HepG2 (cell line): Measurements from ENCODE around the gene PAQR5. TPM values are rescaled to one million over a fixed set of nuclear protein-coding genes. Genes with fewer than 3 reads are reported as not detected.
A peak's percentile ranks its signal among the peaks of the same experiment; 100 is the strongest.

ENCODE experiments used
- ATAC-seq: fragments of 200-7000 bp; cut with Tn5 transposase; 3 replicates; pipeline ENCODE4 v1.9.1; 2020; ENCODE audit warnings: mild to moderate bottlenecking, moderate library complexity
- BruUV-seq: library from RNA; stranded (reverse); fragments of 400-500 nt; replicated peaks from 2 replicates; lab custom pipeline; 2021; lab: Mats Ljungman, UMichigan
- CTCF ChIA-PET: fragments of 300-600 bp; formaldehyde crosslinking; extraction: SDS; loops from one replicate; lab custom pipeline; 2021; ENCODE audit warnings: low total read pairs, inconsistent platforms, low intra/inter-chr PET ratio; lab: Yijun Ruan, JAX
- POLR2A ChIA-PET: fragments of 350-600 bp; sonication (Branson Sonifier 250); formaldehyde crosslinking; loops from one replicate; lab custom pipeline; 2020; ENCODE audit warnings: antibody characterized with exemption, inconsistent platforms; lab: Yijun Ruan, JAX
- DNase-seq: peaks from one replicate; pipeline ENCODE4 v3.0.0-alpha.2; 2015; ENCODE audit warnings: low spot score
- FAIRE-seq: peaks from 3 replicates; lab custom pipeline; 2011; peaks lifted over from hg19 to GRCh38; lab: Jason Lieb, UNC
- H2AFZ ChIP-seq: one replicate; pipeline ENCODE4 v1.6.1; 2011; ENCODE audit warnings: low read length, inconsistent platforms
- H3K27ac ChIP-seq: fragments of 300-600 bp; 3 replicates; pipeline ENCODE4 v1.8.0; 2011; ENCODE audit warnings: mixed run types, mild to moderate bottlenecking, mixed read lengths, low read length, inconsistent platforms; ENCODE audit not compliant: insufficient read depth; ENCODE audit errors: extremely low read length
- H3K27me3 ChIP-seq, 2 experiments: fragments of 200-600 bp in 1 of 2; 2 replicates in 1 of 2; 3 replicates in 1 of 2; pipeline versions ENCODE4 v1.6.0 to v1.8.0; 2011; ENCODE audit warnings: low read length in 2 of 2, mild to moderate bottlenecking in 2 of 2, moderate library complexity in 2 of 2, inconsistent platforms in 1 of 2; ENCODE audit not compliant: insufficient read depth in 2 of 2, control insufficient read depth in 1 of 2
- H3K36me3 ChIP-seq, 2 experiments: fragments of 200-600 bp in 1 of 2; replicated peaks in 1 of 2; 2 replicates in 1 of 2; 3 replicates in 1 of 2; pipeline versions ENCODE4 v1.5.1 to v1.8.0; 2011; ENCODE audit warnings: low read length in 2 of 2, inconsistent platforms in 1 of 2; ENCODE audit not compliant: insufficient read depth in 2 of 2, control insufficient read depth in 1 of 2
- H3K4me1 ChIP-seq: 2 replicates; pipeline ENCODE4 v1.5.1; 2012; ENCODE audit warnings: low read length, inconsistent platforms; ENCODE audit not compliant: insufficient read depth
- H3K4me2 ChIP-seq: 2 replicates; pipeline ENCODE4 v1.6.0; 2011; ENCODE audit warnings: low read depth, low read length, inconsistent platforms
- H3K4me3 ChIP-seq, 3 experiments: fragments of 200-600 bp in 1 of 3; sonication (generic), shearing (Covaris generic) in 1 of 3; replicated peaks in 1 of 3; 2 replicates each; pipeline ENCODE4 v1.5.1; 2011 to 2016; ENCODE audit warnings: low read length in 3 of 3, inconsistent platforms in 2 of 3, low read depth in 2 of 3, mild to moderate bottlenecking in 2 of 3, control low read depth in 1 of 3, mixed read lengths in 1 of 3; ENCODE audit not compliant: insufficient read depth in 1 of 3
- H3K79me2 ChIP-seq: one replicate; pipeline ENCODE4 v1.6.1; 2011; ENCODE audit warnings: low read length, inconsistent platforms; ENCODE audit not compliant: insufficient read depth
- H3K9ac ChIP-seq: 2 replicates; pipeline ENCODE4 v1.6.0; 2011; ENCODE audit warnings: mild to moderate bottlenecking, low read depth, low read length, inconsistent platforms; ENCODE audit not compliant: insufficient read depth
- H3K9me3 ChIP-seq: 2 replicates; pipeline ENCODE4 v1.5.1; 2012; ENCODE audit warnings: mild to moderate bottlenecking, low read length
- H4K20me1 ChIP-seq: 2 replicates; pipeline ENCODE4 v1.6.0; 2011; ENCODE audit warnings: inconsistent platforms, mild to moderate bottlenecking, low read length, moderate library complexity; ENCODE audit not compliant: insufficient read depth
- ATF1 ChIP-seq: IDR thresholded peaks from 2 replicates; pipeline ENCODE4 v1.6.1; 2016; ENCODE audit warnings: mild to moderate bottlenecking, control low read depth
- CEBPG ChIP-seq: IDR thresholded peaks from 2 replicates; pipeline ENCODE4 v1.6.1; 2016
- HNRNPLL ChIP-seq: fragments of 200-400 bp; formaldehyde crosslinking; IDR thresholded peaks from 2 replicates; pipeline ENCODE4 v1.6.1; 2017; ENCODE audit warnings: mild to moderate bottlenecking, low read depth, low read length; ENCODE audit not compliant: poor library complexity, severe bottlenecking
- MTA3 ChIP-seq: sonication (generic); formaldehyde crosslinking; IDR thresholded peaks from 2 replicates; pipeline ENCODE4 v1.4.0; 2020; ENCODE audit warnings: missing genetic modification reagents
- NCOR1 ChIP-seq: fragments of 200-600 bp; sonication (generic); IDR thresholded peaks from 2 replicates; pipeline ENCODE4 v1.7.0; 2017; ENCODE audit warnings: antibody characterized with exemption, low read length, borderline replicate concordance
- RFX3 ChIP-seq: IDR thresholded peaks from 2 replicates; pipeline ENCODE4 v1.6.1; 2016; ENCODE audit warnings: missing biosample characterization, missing genetic modification reagents
- RFX5 ChIP-seq: IDR thresholded peaks from 2 replicates; pipeline ENCODE4 v1.6.1; 2011; ENCODE audit warnings: low read depth, low read length, improper control_type of control experiment
- ZNF234 ChIP-seq: sonication (generic); formaldehyde crosslinking; conservative IDR thresholded peaks from 2 replicates; pipeline ENCODE4 v1.5.1; 2020; ENCODE audit warnings: mild to moderate bottlenecking, missing genetic modification reagents
- ZNF24 ChIP-seq: fragments of 450-650 bp; IDR thresholded peaks from 2 replicates; pipeline ENCODE4 v1.6.1; 2017; ENCODE audit warnings: antibody characterized with exemption, mild to moderate bottlenecking
- ZNF264 ChIP-seq: sonication (generic); formaldehyde crosslinking; IDR thresholded peaks from 2 replicates; pipeline ENCODE4 v1.4.0; 2020; ENCODE audit warnings: missing genetic modification reagents
- ZNF3 ChIP-seq: IDR thresholded peaks from 2 replicates; pipeline ENCODE4 v1.7.0; 2017; ENCODE audit warnings: inconsistent platforms
- ZNF383 ChIP-seq: sonication (generic); formaldehyde crosslinking; IDR thresholded peaks from 2 replicates; pipeline ENCODE4 v1.4.0; 2020; ENCODE audit warnings: missing genetic modification reagents, mild to moderate bottlenecking, borderline replicate concordance
- ZNF549 ChIP-seq: sonication (generic); formaldehyde crosslinking; IDR thresholded peaks from 2 replicates; pipeline ENCODE4 v1.5.0; 2020; ENCODE audit warnings: missing genetic modification reagents
- ZNF614 ChIP-seq: IDR thresholded peaks from 2 replicates; pipeline ENCODE4 v1.6.1; 2018; ENCODE audit warnings: missing biosample characterization, missing genetic modification reagents, inconsistent platforms, borderline replicate concordance
- ZZZ3 ChIP-seq: sonication (generic); formaldehyde crosslinking; IDR thresholded peaks from 2 replicates; pipeline ENCODE4 v1.4.0; 2020; ENCODE audit warnings: missing genetic modification reagents, mild to moderate bottlenecking, borderline replicate concordance
- WGBS: methylation state at CpG from one replicate; pipeline ENCODE4 v1.1.6; 2017; ENCODE audit warnings: low lambda C conversion rate; 5-methylcytosine and 5-hydroxymethylcytosine counted together
- in situ Hi-C: cut with HindIII; loops from 2 replicates; pipeline ENCODE4 v1.10.0; 2017; ENCODE audit warnings: low pct_unique_long_range_greater_than_20kb; ENCODE audit not compliant: extremely low pct_ligation_motif_present
- intact Hi-C: fragments of 100-400 bp; cut with micrococcal nuclease; formaldehyde crosslinking; loops from one replicate; pipeline ENCODE4 v1.10.0; 2022; ENCODE audit not compliant: unreplicated experiment
- polyA plus RNA-seq, 8 experiments: library from polyadenylated mRNA; depleted of rRNA in 3 of 8; stranded (reverse) in 7 of 8; unstranded in 1 of 8; fragments of >200 nt; fragmentation: Illumina TruSeq in 4 of 8; extraction: Trizol in 4 of 8; gene quantifications; 2 replicates each; pipeline versions ENCODE4 v1.2.1 to v1.2.3, GENCODE V29; 2011 to 2016; ENCODE audit warnings: low read depth in 4 of 8, missing spikeins in 1 of 8, mixed read lengths in 1 of 8; ENCODE audit not compliant: insufficient read depth in 1 of 8
- total RNA-seq, 5 experiments: library from RNA; depleted of rRNA; stranded (reverse); fragments of >200 nt; fragmentation: Illumina TruSeq; extraction: Trizol; gene quantifications; 2 replicates each; pipeline ENCODE4 v1.2.3, GENCODE V29; 2016; ENCODE audit warnings: low read depth in 1 of 5
- TF ChIP-seq, protein P1 (sequence below): sonication (generic); formaldehyde crosslinking; IDR thresholded peaks from 2 replicates; pipeline ENCODE4 v1.5.1; 2020; ENCODE audit warnings: mild to moderate bottlenecking, missing genetic modification reagents, moderate library complexity
- TF ChIP-seq, protein P2 (sequence below): sonication (generic); formaldehyde crosslinking; IDR thresholded peaks from 2 replicates; pipeline ENCODE4 v1.8.1; 2023; ENCODE audit warnings: mild to moderate bottlenecking, missing genetic modification reagents

PAQR5 gene
- total and polyA plus RNA-seq, 2 of the 13 experiments (the other 11 are each of a cell fraction or from before 2014, with no cell fraction given) = 0.53 to 1.3 TPM

DNA sequence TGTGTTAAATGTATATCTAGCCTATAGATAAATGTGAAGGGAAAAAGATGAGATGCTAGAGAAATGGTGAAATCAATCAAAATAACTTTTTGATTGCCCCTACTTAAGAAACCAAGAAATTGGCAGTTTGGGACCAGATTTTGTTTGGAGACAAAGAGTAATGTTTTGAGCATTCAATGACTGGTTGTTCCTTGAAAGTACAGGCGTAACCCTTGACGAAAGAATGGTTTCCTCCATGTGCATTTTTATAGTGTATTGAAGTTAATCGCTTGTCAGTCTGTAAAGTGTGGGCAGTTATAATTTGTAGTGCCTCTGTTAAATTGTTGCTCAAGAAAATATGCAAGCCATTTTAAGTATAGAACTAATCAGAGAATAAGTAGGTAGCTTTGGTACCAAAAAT is 116.7 kb downstream of the PAQR5 start:
- in situ Hi-C loops = no loop called here
- CTCF ChIA-PET = no interaction called here
- Histone ChIP-seq H3K27me3 (no peaks in the 10 kb centered on the region), H4K20me1 (no peaks in the 10 kb centered on the region; the same call in 1 of the 2 replicates), H3K36me3 (peaks cover 3 to 17% of the 10 kb centered on the region in 2 experiments; a peak in 4 of 5 replicates), H2AFZ (no peak overlapping the region), H3K9me3 (no peaks in the 10 kb centered on the region), H3K79me2 (peaks cover 27% of the 10 kb centered on the region), H3K27ac (no peak overlapping the region), H3K9ac (peak overlapping the region; percentile 90), H3K4me2 (peak overlapping the region; percentile 94), H3K4me1 (peaks cover 27% of the 10 kb centered on the region), H3K4me3 (peak overlapping the region; percentile 77 to 98 (median 96))
- FAIRE-seq = no peak
- no peak for ATAC-seq
- TSS peak; percentile 78 for BruUV-seq
- intact Hi-C loops = loop anchor here (2.0 to 5.0 kb wide), 2 partner anchors 37 to 47 kb away; partner anchors contain the start of gene RPLP1
- 70% methylated on average over 3 of the region's 3 CpGs for WGBS
- TF ChIP-seq CEBPG (CRISPR knock-in tag) (no peak), NCOR1 (no peak), ZNF264 (no peak), ZNF614 (CRISPR knock-in tag) (no peak), RFX3 (CRISPR knock-in tag) (no peak), ATF1 (CRISPR knock-in tag) (no peak), ZNF24 (no peak), RFX5 (no peak), ZNF234 (no peak), ZZZ3 (CRISPR knock-in tag) (no peak), MTA3 (CRISPR knock-in tag) (no peak), ZNF3 (no peak), ZNF549 (CRISPR knock-in tag) (no peak), HNRNPLL (no peak), ZNF383 (CRISPR knock-in tag) (no peak)
- TF ChIP-seq, protein P1, sequence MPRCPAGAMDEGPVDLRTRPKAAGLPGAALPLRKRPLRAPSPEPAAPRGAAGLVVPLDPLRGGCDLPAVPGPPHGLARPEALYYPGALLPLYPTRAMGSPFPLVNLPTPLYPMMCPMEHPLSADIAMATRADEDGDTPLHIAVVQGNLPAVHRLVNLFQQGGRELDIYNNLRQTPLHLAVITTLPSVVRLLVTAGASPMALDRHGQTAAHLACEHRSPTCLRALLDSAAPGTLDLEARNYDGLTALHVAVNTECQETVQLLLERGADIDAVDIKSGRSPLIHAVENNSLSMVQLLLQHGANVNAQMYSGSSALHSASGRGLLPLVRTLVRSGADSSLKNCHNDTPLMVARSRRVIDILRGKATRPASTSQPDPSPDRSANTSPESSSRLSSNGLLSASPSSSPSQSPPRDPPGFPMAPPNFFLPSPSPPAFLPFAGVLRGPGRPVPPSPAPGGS (CRISPR knock-in tag) = no peak
- TF ChIP-seq, protein P2, sequence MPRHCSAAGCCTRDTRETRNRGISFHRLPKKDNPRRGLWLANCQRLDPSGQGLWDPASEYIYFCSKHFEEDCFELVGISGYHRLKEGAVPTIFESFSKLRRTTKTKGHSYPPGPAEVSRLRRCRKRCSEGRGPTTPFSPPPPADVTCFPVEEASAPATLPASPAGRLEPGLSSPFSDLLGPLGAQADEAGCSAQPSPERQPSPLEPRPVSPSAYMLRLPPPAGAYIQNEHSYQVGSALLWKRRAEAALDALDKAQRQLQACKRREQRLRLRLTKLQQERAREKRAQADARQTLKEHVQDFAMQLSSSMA = no peak
- no peak for DNase-seq
- POLR2A ChIA-PET = interaction anchor here (1.4 to 3.7 kb wide), 2 partner anchors 37 to 683 kb away, joined by 3 to 40 read pairs; partner anchors contain the start of genes RPLP1 and TLE3
